Lower leg skin (tissue), 4 donors: Measurements from ENCODE around the gene CA12. TPM values are rescaled to one million over a fixed set of nuclear protein-coding genes. Genes with fewer than 3 reads are reported as not detected.

Experiments
- DNase-seq, 2 donors: peaks; one replicate each; pipeline ENCODE4 v3.0.0-alpha.2; 2019; ENCODE audit warnings: low spot score in 2 of 2
- H3K4me3 ChIP-seq: fragments of 200-600 bp; sonication (generic); 2 replicates; pipeline ENCODE4 v1.5.1; 2017; ENCODE audit warnings: mild to moderate bottlenecking, low read depth; ENCODE audit not compliant: poor library complexity, severe bottlenecking
- POLR2A ChIP-seq, 2 donors: fragments of 450-650 bp; IDR thresholded peaks; one replicate each; pipeline ENCODE4 v1.6.1; 2016 to 2017; ENCODE audit warnings: antibody characterized with exemption in 2 of 2, mild to moderate bottlenecking in 1 of 2, moderate library complexity in 1 of 2
- WGBS, 2 donors: methylation state at CpG; one replicate each; pipeline ENCODE4 v1.1.5; 2018; 5-methylcytosine and 5-hydroxymethylcytosine counted together
- intact Hi-C: fragments of 100-400 bp; cut with DNase I; formaldehyde crosslinking; loops from one replicate; pipeline ENCODE4 v1.15.0; 2023; ENCODE audit warnings: low total_unique reads
- total RNA-seq, 4 donors: library from RNA; depleted of rRNA; stranded (reverse); fragments of >200 nt; gene quantifications; one replicate each; pipeline ENCODE4 v1.1.0, GENCODE V29; 2016
- TF ChIP-seq, protein P1 (sequence below), 3 donors: fragments of 450-650 bp; IDR thresholded peaks; one replicate each; pipeline ENCODE4 v1.5.1; 2016; ENCODE audit warnings: antibody characterized with exemption in 3 of 3, mild to moderate bottlenecking in 3 of 3, moderate library complexity in 2 of 3

The CA12 gene
- total RNA-seq, 4 donors from 2014 or later = 144 to 253 (median 213) TPM

DNA sequence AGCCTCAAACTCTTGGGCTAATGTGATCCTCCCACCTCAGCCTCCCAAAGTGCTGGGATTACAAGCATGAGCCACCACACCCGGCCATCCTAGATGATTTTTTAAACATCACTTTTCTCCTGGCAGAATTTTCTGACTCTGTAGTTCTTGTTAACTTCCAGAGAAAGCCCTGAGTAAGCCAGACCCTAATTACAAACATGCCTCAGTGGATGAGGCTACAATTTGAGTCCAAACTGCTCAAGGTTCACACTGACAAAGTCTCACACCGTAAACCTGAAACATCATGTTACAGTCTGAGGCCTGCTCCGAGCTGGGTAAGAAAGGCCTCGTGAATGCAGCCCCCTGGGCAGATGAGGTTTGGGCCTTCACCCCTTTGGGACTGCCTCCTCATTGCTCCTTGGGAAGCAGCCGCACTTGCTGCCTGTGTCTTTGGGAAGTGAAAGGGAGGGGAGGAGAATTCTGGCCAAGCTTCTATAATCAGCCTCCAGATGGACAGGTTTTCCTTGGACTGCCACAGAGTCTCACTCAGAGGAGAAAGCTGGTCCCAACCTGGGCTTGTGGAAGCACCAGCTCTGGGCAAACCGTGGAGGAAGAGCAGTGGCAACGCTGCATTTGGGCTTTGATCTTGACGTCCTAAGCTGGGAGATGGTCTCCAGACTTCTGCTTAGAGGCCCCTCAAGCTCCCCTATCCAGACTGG lies 46.0 kb downstream of the CA12 start:
- WGBS, 2 donors = 59 to 62% methylated on average over 6 to 8 of the region's 8 CpGs
- TF ChIP-seq POLR2A (IDR thresholded peaks at IDR 0.05) = no peak
- TF ChIP-seq, protein P1, sequence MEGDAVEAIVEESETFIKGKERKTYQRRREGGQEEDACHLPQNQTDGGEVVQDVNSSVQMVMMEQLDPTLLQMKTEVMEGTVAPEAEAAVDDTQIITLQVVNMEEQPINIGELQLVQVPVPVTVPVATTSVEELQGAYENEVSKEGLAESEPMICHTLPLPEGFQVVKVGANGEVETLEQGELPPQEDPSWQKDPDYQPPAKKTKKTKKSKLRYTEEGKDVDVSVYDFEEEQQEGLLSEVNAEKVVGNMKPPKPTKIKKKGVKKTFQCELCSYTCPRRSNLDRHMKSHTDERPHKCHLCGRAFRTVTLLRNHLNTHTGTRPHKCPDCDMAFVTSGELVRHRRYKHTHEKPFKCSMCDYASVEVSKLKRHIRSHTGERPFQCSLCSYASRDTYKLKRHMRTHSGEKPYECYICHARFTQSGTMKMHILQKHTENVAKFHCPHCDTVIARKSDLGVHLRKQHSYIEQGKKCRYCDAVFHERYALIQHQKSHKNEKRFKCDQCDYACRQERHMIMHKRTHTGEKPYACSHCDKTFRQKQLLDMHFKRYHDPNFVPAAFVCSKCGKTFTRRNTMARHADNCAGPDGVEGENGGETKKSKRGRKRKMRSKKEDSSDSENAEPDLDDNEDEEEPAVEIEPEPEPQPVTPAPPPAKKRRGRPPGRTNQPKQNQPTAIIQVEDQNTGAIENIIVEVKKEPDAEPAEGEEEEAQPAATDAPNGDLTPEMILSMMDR (IDR thresholded peaks at IDR 0.05) = no peak
- no peak for DNase-seq
- H3K4me3 ChIP-seq = no peak overlapping the region
- intact Hi-C loops = no loop called here

DNA sequence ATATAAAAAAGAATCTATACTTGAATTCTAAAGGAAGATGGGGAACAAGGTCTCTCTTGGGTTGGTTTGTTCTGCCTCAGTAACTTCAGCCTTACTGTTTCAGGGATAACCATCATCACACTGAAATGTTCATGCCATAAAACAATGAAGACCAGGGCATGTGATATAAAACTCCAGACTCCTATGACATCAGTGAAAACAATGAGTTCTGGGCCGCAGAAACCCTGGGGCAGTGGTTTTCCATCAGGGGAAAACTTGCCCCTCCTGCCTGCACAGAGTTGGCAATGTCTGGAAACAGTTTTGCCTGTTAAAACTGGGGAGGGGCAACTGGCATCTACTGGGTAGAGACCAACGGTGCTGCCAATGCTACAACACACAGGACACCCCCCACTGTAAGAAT lies 46.8 kb downstream of the CA12 start:
- H3K4me3 ChIP-seq = no peak overlapping the region
- DNase-seq = no peak
- TF ChIP-seq, protein P1 (IDR thresholded peaks at IDR 0.05) = no peak
- TF ChIP-seq POLR2A (IDR thresholded peaks at IDR 0.05) = no peak
- 60 to 66% methylated on average over 2 of the region's 2 CpGs for WGBS, 2 donors
- intact Hi-C loops = no loop called here

GRCh38 chr15:63332367-63333124 lies 49.1 kb downstream of the CA12 start:
- intact Hi-C loops = no loop called here
- DNase-seq = peak in 1 of 2 donors; percentile 71
- TF ChIP-seq, protein P1 (IDR thresholded peaks at IDR 0.05) = no peak
- TF ChIP-seq POLR2A (IDR thresholded peaks at IDR 0.05) = no peak
- H3K4me3 ChIP-seq = no peak overlapping the region
- 31 to 39% methylated on average over 9 of the region's 9 CpGs for WGBS, 2 donors

DNA sequence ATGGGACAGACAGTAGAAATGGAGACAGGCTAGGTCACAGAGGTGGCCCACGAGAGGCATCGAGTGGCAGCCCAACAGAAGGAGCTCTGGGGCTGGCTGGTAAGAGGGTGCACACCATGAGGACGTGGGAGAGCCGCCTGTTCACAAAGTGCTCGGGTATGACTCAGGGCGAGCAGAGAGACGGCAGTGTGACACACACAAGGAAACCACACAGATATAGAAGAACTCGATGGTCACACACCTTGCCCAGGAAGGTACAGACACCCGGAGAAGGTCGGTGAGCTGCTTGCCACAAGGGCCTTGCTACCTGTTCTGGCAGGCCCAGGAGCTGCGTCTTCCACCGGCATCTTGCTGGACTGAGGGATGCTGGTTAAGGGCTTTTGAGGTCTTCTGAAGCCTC lies 50.2 kb downstream of the CA12 start:
- peak in 1 of 2 donors; percentile 68 for DNase-seq
- intact Hi-C loops = no loop called here
- H3K4me3 ChIP-seq = no peak overlapping the region
- TF ChIP-seq, protein P1 (IDR thresholded peaks at IDR 0.05) = no peak
- no peak for TF ChIP-seq POLR2A (IDR thresholded peaks at IDR 0.05)
- 50 to 54% methylated on average over 12 of the region's 12 CpGs for WGBS, 2 donors

GRCh38 chr15:63330926-63331325 lies 50.7 kb downstream of the CA12 start:
- intact Hi-C loops = no loop called here
- 53 to 71% methylated on average over 10 of the region's 10 CpGs for WGBS, 2 donors
- no peak for TF ChIP-seq POLR2A (IDR thresholded peaks at IDR 0.05)
- TF ChIP-seq, protein P1 (IDR thresholded peaks at IDR 0.05) = no peak
- H3K4me3 ChIP-seq = no peak overlapping the region
- peak in 1 of 2 donors; percentile 72 for DNase-seq
